ENCODE measurements around the gene PTCH1. TPM values are rescaled to one million over a fixed set of nuclear protein-coding genes. Genes with fewer than 3 reads are reported as not detected.

Gene PTCH1
- total RNA-seq, 2 donors from 2014 or later = 14.4 to 18.5 TPM

- peaks cover 34% of the 10 kb centered on the region for H3K4me1 Mint-ChIP-seq
Measured at GRCh38 chr9:95502248-95502647, 14.5 kb downstream of the PTCH1 start.

GRCh38 chr9:95499847-95500246, 16.9 kb downstream of the PTCH1 start:
- ATAC-seq = no peak
- peaks cover 33% of the 10 kb centered on the region for H3K27me3 Mint-ChIP-seq
- peaks cover 35% of the 10 kb centered on the region for H3K4me1 Mint-ChIP-seq

More at GRCh38 chr9:95502248-95502647, 14.5 kb downstream of the PTCH1 start:
- Mint-ChIP-seq H3K27me3 (peaks cover 37% of the 10 kb centered on the region), H3K4me3 (no peak overlapping the region), H3K36me3 (ENCODE audit: low read depth) (peaks cover 3% of the 10 kb centered on the region), H3K27ac (peak overlapping the region; percentile 37)
- no peak for DNase-seq
- no peaks in the 10 kb centered on the region for H3K9me3 ChIP-seq (ENCODE audit: control insufficient read depth, low read length, poor library complexity, severe bottlenecking)
- ATAC-seq = no peak

GRCh38 chr9:95499046-95499676, 17.6 kb downstream of the PTCH1 start:
- Mint-ChIP-seq H3K36me3 (ENCODE audit: low read depth) (peaks cover 3% of the 10 kb centered on the region), H3K27me3 (peaks cover 26% of the 10 kb centered on the region), H3K4me1 (peaks cover 35% of the 10 kb centered on the region), H3K27ac (no peak overlapping the region), H3K4me3 (no peak overlapping the region)
- DNase-seq = no peak
- no peaks in the 10 kb centered on the region for H3K9me3 ChIP-seq (ENCODE audit: control insufficient read depth, low read length, poor library complexity, severe bottlenecking)
- ATAC-seq = no peak

More at GRCh38 chr9:95499847-95500246, 16.9 kb downstream of the PTCH1 start:
- Mint-ChIP-seq H3K36me3 (ENCODE audit: low read depth) (peaks cover 3% of the 10 kb centered on the region), H3K27ac (no peak overlapping the region), H3K4me3 (no peak overlapping the region)
- H3K9me3 ChIP-seq (ENCODE audit: control insufficient read depth, low read length, poor library complexity, severe bottlenecking) = no peaks in the 10 kb centered on the region
- DNase-seq = no peak

- peaks cover 36% of the 10 kb centered on the region for H3K4me1 Mint-ChIP-seq
- no peak overlapping the region for H3K27ac Mint-ChIP-seq
- DNase-seq = no peak
- peaks cover 26% of the 10 kb centered on the region for H3K27me3 Mint-ChIP-seq
- ATAC-seq = no peak
- H3K4me3 Mint-ChIP-seq = no peak overlapping the region
- no peaks in the 10 kb centered on the region for H3K9me3 ChIP-seq (ENCODE audit: control insufficient read depth, low read length, poor library complexity, severe bottlenecking)
- peaks cover 3% of the 10 kb centered on the region for H3K36me3 Mint-ChIP-seq (ENCODE audit: low read depth)
Measured at GRCh38 chr9:95498641-95499040, 18.1 kb downstream of the PTCH1 start.

GRCh38 chr9:95497772-95498171, 19.0 kb downstream of the PTCH1 start:
- H3K4me1 Mint-ChIP-seq = peaks cover 36% of the 10 kb centered on the region
- peaks cover 3% of the 10 kb centered on the region for H3K36me3 Mint-ChIP-seq (ENCODE audit: low read depth)
- no peaks in the 10 kb centered on the region for H3K9me3 ChIP-seq (ENCODE audit: control insufficient read depth, low read length, poor library complexity, severe bottlenecking)
- H3K27ac Mint-ChIP-seq = no peak overlapping the region
- H3K27me3 Mint-ChIP-seq = peaks cover 19% of the 10 kb centered on the region
- ATAC-seq = no peak
- H3K4me3 Mint-ChIP-seq = peak overlapping the region; percentile 43
- no peak for DNase-seq

- DNase-seq (no peak), ATAC-seq (no peak)
- H3K9me3 ChIP-seq (ENCODE audit: control insufficient read depth, low read length, poor library complexity, severe bottlenecking) = no peaks in the 10 kb centered on the region
- Mint-ChIP-seq H3K4me3 (no peak overlapping the region), H3K27ac (no peak overlapping the region), H3K4me1 (peaks cover 35% of the 10 kb centered on the region), H3K36me3 (ENCODE audit: low read depth) (no peaks in the 10 kb centered on the region), H3K27me3 (peaks cover 9% of the 10 kb centered on the region)
Measured at GRCh38 chr9:95496687-95497086, 20.1 kb downstream of the PTCH1 start.

- Mint-ChIP-seq H3K27ac (no peak overlapping the region), H3K36me3 (ENCODE audit: low read depth) (no peaks in the 10 kb centered on the region)
Measured at GRCh38 chr9:95495961-95496360, 20.8 kb downstream of the PTCH1 start.

GRCh38 chr9:95495529-95495928, 21.2 kb downstream of the PTCH1 start:
- peaks cover 39% of the 10 kb centered on the region for H3K4me1 Mint-ChIP-seq
- ATAC-seq = no peak
- H3K27ac Mint-ChIP-seq = peak overlapping the region; percentile 96
- no peak for DNase-seq
- H3K27me3 Mint-ChIP-seq = no peaks in the 10 kb centered on the region
- H3K36me3 Mint-ChIP-seq (ENCODE audit: low read depth) = no peaks in the 10 kb centered on the region
- H3K9me3 ChIP-seq (ENCODE audit: control insufficient read depth, low read length, poor library complexity, severe bottlenecking) = no peaks in the 10 kb centered on the region
- H3K4me3 Mint-ChIP-seq = peak overlapping the region; percentile 5

More at GRCh38 chr9:95495961-95496360, 20.8 kb downstream of the PTCH1 start:
- DNase-seq (no peak), ATAC-seq (no peak)
- Mint-ChIP-seq H3K27me3 (peaks cover 2% of the 10 kb centered on the region), H3K4me3 (no peak overlapping the region), H3K4me1 (peaks cover 37% of the 10 kb centered on the region)
- H3K9me3 ChIP-seq (ENCODE audit: control insufficient read depth, low read length, poor library complexity, severe bottlenecking) = no peaks in the 10 kb centered on the region

- no peaks in the 10 kb centered on the region for H3K27me3 Mint-ChIP-seq
- no peaks in the 10 kb centered on the region for H3K36me3 Mint-ChIP-seq (ENCODE audit: low read depth)
- peaks cover 41% of the 10 kb centered on the region for H3K4me1 Mint-ChIP-seq
- peak overlapping the region; percentile 96 for H3K27ac Mint-ChIP-seq
- DNase-seq (peak; percentile 62 to 76 (median 72)), ATAC-seq (peak; percentile 97)
- no peaks in the 10 kb centered on the region for H3K9me3 ChIP-seq (ENCODE audit: control insufficient read depth, low read length, poor library complexity, severe bottlenecking)
- H3K4me3 Mint-ChIP-seq = peak overlapping the region; percentile 94
Measured at GRCh38 chr9:95494416-95495371, 22.1 kb downstream of the PTCH1 start.

- DNase-seq (no peak), ATAC-seq (no peak)
- Mint-ChIP-seq H3K36me3 (ENCODE audit: low read depth) (no peaks in the 10 kb centered on the region), H3K27me3 (no peaks in the 10 kb centered on the region), H3K4me1 (peaks cover 43% of the 10 kb centered on the region), H3K27ac (peak overlapping the region; percentile 96), H3K4me3 (peak overlapping the region; percentile 94)
- no peaks in the 10 kb centered on the region for H3K9me3 ChIP-seq (ENCODE audit: control insufficient read depth, low read length, poor library complexity, severe bottlenecking)
Measured at GRCh38 chr9:95494022-95494415, 22.8 kb downstream of the PTCH1 start.

- no peak for DNase-seq
- H3K27ac Mint-ChIP-seq = no peak overlapping the region
- H3K4me3 Mint-ChIP-seq = no peak overlapping the region
- H3K36me3 Mint-ChIP-seq (ENCODE audit: low read depth) = no peaks in the 10 kb centered on the region
- H3K27me3 Mint-ChIP-seq = no peaks in the 10 kb centered on the region
- H3K9me3 ChIP-seq (ENCODE audit: control insufficient read depth, low read length, poor library complexity, severe bottlenecking) = no peaks in the 10 kb centered on the region
- peaks cover 44% of the 10 kb centered on the region for H3K4me1 Mint-ChIP-seq
- ATAC-seq = no peak
Measured at GRCh38 chr9:95493402-95493801, 23.4 kb downstream of the PTCH1 start.

- no peak for DNase-seq
- H3K36me3 Mint-ChIP-seq (ENCODE audit: low read depth) = no peaks in the 10 kb centered on the region
- peaks cover 40% of the 10 kb centered on the region for H3K4me1 Mint-ChIP-seq
- H3K27me3 Mint-ChIP-seq = no peaks in the 10 kb centered on the region
- no peak overlapping the region for H3K27ac Mint-ChIP-seq
- no peaks in the 10 kb centered on the region for H3K9me3 ChIP-seq (ENCODE audit: control insufficient read depth, low read length, poor library complexity, severe bottlenecking)
- H3K4me3 Mint-ChIP-seq = peak overlapping the region; percentile 49
- ATAC-seq = no peak
Measured at GRCh38 chr9:95491543-95492320, 25.0 kb downstream of the PTCH1 start.

GRCh38 chr9:95488954-95489353, 27.8 kb downstream of the PTCH1 start:
- H3K4me3 Mint-ChIP-seq = no peak overlapping the region
- H3K27ac Mint-ChIP-seq = no peak overlapping the region
- peaks cover 35% of the 10 kb centered on the region for H3K4me1 Mint-ChIP-seq
- ATAC-seq (no peak), DNase-seq (no peak)
- no peaks in the 10 kb centered on the region for H3K27me3 Mint-ChIP-seq
- H3K9me3 ChIP-seq (ENCODE audit: control insufficient read depth, low read length, poor library complexity, severe bottlenecking) = no peaks in the 10 kb centered on the region
- H3K36me3 Mint-ChIP-seq (ENCODE audit: low read depth) = no peaks in the 10 kb centered on the region
